Activated CD8-positive, alpha-beta T cell treated with anti-CD3 and anti-CD28 coated beads for 36 hours (primary cell): ENCODE results near the gene TRABD2B. TPM values are rescaled to one million over a fixed set of nuclear protein-coding genes. Genes with fewer than 3 reads are reported as not detected.

Experiments used
- ATAC-seq: fragments of 200-7000 bp; cut with Tn5 transposase; one replicate; pipeline ENCODE4 v1.10.0; 2021; ENCODE audit warnings: mild to moderate bottlenecking, moderate library complexity
- CTCF ChIA-PET: fragments of 350-600 bp; sonication (Branson Sonifier 250); formaldehyde crosslinking; loops from one replicate; lab custom pipeline; 2021; ENCODE audit warnings: antibody characterized with exemption; lab: Charles Lee
- POLR2A ChIA-PET: fragments of 350-600 bp; sonication (Branson Sonifier 250); formaldehyde crosslinking; loops from one replicate; lab custom pipeline; 2021; ENCODE audit warnings: antibody characterized with exemption; lab: Charles Lee
- DNase-seq: peaks from one replicate; pipeline ENCODE4 v3.0.0-alpha.2; 2020
- H3K27ac Mint-ChIP-seq: one replicate; pipeline ENCODE4 v1.8.0; 2021; ENCODE audit warnings: mild to moderate bottlenecking, mixed read lengths
- H3K27me3 Mint-ChIP-seq: one replicate; pipeline ENCODE4 v1.8.0; 2021; ENCODE audit warnings: mixed read lengths
- H3K36me3 Mint-ChIP-seq: one replicate; pipeline ENCODE4 v1.8.0; 2021; ENCODE audit warnings: low read depth, mixed read lengths
- H3K4me1 Mint-ChIP-seq: one replicate; pipeline ENCODE4 v1.8.0; 2021; ENCODE audit warnings: low read depth, mixed read lengths
- H3K4me3 Mint-ChIP-seq: one replicate; pipeline ENCODE4 v1.8.0; 2021; ENCODE audit warnings: mild to moderate bottlenecking, moderate library complexity, mixed read lengths
- H3K9me3 Mint-ChIP-seq: one replicate; pipeline ENCODE4 v1.8.0; 2021; ENCODE audit warnings: mixed read lengths
- intact Hi-C: fragments of 100-400 bp; cut with micrococcal nuclease; formaldehyde crosslinking; loops from one replicate; pipeline ENCODE4 v1.10.0; 2022
- total RNA-seq, 2 experiments: library from RNA; stranded (reverse); gene quantifications; one replicate each; pipeline ENCODE4 v1.2.3, GENCODE V29; 2021
- TF ChIP-seq, protein P1 (sequence below): fragments of 200-600 bp; IDR thresholded peaks from one replicate; pipeline ENCODE4 v1.8.0; 2022; ENCODE audit warnings: antibody characterized with exemption, mild to moderate bottlenecking

TRABD2B gene
- total RNA-seq, 2 experiments from 2014 or later, result not detected

DNA sequence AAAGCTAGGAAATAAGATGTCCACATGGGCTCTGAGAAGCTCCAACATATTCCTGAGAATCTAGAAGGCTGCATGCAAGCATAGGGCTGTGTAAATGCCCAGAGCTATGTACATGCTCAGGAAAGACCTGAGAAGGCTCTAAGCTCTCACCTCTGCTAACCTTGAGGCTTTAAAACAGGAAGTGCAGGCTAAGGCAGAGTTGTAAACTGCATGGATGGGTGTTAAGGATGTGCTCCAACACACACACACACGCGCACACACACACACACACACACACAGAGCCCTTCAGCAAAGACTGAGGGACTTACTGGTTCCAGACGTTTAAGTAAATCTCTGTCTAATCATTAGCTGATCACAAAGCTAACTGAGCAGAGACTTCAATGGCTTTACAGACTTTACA, 162.9 kb downstream of the TRABD2B start:
- DNase-seq (no peak), ATAC-seq (no peak)
- Mint-ChIP-seq H3K4me3 (no peak overlapping the region), H3K4me1 (no peaks in the 10 kb centered on the region), H3K9me3 (peaks cover 8% of the 10 kb centered on the region), H3K36me3 (no peaks in the 10 kb centered on the region), H3K27me3 (peaks cover 3% of the 10 kb centered on the region), H3K27ac (no peak overlapping the region)
- TF ChIP-seq, protein P1, sequence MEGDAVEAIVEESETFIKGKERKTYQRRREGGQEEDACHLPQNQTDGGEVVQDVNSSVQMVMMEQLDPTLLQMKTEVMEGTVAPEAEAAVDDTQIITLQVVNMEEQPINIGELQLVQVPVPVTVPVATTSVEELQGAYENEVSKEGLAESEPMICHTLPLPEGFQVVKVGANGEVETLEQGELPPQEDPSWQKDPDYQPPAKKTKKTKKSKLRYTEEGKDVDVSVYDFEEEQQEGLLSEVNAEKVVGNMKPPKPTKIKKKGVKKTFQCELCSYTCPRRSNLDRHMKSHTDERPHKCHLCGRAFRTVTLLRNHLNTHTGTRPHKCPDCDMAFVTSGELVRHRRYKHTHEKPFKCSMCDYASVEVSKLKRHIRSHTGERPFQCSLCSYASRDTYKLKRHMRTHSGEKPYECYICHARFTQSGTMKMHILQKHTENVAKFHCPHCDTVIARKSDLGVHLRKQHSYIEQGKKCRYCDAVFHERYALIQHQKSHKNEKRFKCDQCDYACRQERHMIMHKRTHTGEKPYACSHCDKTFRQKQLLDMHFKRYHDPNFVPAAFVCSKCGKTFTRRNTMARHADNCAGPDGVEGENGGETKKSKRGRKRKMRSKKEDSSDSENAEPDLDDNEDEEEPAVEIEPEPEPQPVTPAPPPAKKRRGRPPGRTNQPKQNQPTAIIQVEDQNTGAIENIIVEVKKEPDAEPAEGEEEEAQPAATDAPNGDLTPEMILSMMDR, result no peak
- intact Hi-C loops, result no loop called here
- ChIA-PET CTCF (no interaction called here), POLR2A (no interaction called here)

GRCh38 chr1:47830641-47831333, 166.4 kb downstream of the TRABD2B start:
- ChIA-PET CTCF (no interaction called here), POLR2A (no interaction called here)
- H3K9me3 Mint-ChIP-seq, result peaks cover 8% of the 10 kb centered on the region
- H3K36me3 Mint-ChIP-seq, result no peaks in the 10 kb centered on the region
- peaks cover 3% of the 10 kb centered on the region for H3K27me3 Mint-ChIP-seq
- TF ChIP-seq, protein P1, result no peak
- ATAC-seq (no peak), DNase-seq (no peak)
- H3K4me3 Mint-ChIP-seq, result no peak overlapping the region
- no peaks in the 10 kb centered on the region for H3K4me1 Mint-ChIP-seq
- intact Hi-C loops, result no loop called here
- no peak overlapping the region for H3K27ac Mint-ChIP-seq

GRCh38 chr1:47830021-47830420, 167.2 kb downstream of the TRABD2B start:
- H3K4me3 Mint-ChIP-seq, result no peak overlapping the region
- H3K27me3 Mint-ChIP-seq, result peaks cover 3% of the 10 kb centered on the region
- ChIA-PET CTCF (no interaction called here), POLR2A (no interaction called here)
- TF ChIP-seq, protein P1, result no peak
- no peaks in the 10 kb centered on the region for H3K36me3 Mint-ChIP-seq
- ATAC-seq (no peak), DNase-seq (no peak)
- H3K4me1 Mint-ChIP-seq, result no peaks in the 10 kb centered on the region
- H3K27ac Mint-ChIP-seq, result no peak overlapping the region
- H3K9me3 Mint-ChIP-seq, result peaks cover under 1% of the 10 kb centered on the region
- intact Hi-C loops, result no loop called here

DNA sequence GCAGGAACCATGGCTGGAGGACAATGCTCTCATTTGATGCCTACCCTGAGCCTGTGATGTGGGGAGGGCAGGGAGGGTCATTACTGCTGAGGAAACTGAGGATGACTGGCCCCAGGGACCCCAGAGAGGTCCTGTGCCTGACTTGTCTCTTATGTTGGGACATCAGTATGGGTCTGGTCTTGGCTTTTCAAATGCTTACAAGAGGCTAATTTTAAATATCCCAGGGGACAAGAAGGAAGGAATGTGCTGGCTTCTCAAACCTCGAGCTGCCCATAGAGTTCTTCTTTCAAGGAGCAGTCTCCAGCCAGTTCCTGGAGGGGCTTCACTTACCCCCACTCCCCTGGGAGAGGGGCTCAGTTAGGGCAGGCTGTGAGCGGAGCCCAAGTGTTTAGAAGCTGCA, 168.2 kb downstream of the TRABD2B start:
- Mint-ChIP-seq H3K36me3 (no peaks in the 10 kb centered on the region), H3K4me3 (no peak overlapping the region), H3K27me3 (peaks cover 3% of the 10 kb centered on the region), H3K4me1 (no peaks in the 10 kb centered on the region), H3K27ac (no peak overlapping the region), H3K9me3 (no peaks in the 10 kb centered on the region)
- CTCF ChIA-PET, result no interaction called here
- TF ChIP-seq, protein P1, result no peak
- no peak for DNase-seq
- POLR2A ChIA-PET, result no interaction called here
- ATAC-seq, result no peak
- intact Hi-C loops, result no loop called here

GRCh38 chr1:47827109-47827508, 170.1 kb downstream of the TRABD2B start:
- TF ChIP-seq, protein P1, result no peak
- no peak overlapping the region for H3K4me3 Mint-ChIP-seq
- H3K27ac Mint-ChIP-seq, result no peak overlapping the region
- intact Hi-C loops, result no loop called here
- H3K36me3 Mint-ChIP-seq, result no peaks in the 10 kb centered on the region
- ChIA-PET POLR2A (no interaction called here), CTCF (no interaction called here)
- H3K27me3 Mint-ChIP-seq, result peaks cover 3% of the 10 kb centered on the region
- DNase-seq (no peak), ATAC-seq (no peak)
- no peaks in the 10 kb centered on the region for H3K4me1 Mint-ChIP-seq
- H3K9me3 Mint-ChIP-seq, result no peaks in the 10 kb centered on the region
